CD14-positive monocyte (primary cell): Measurements from ENCODE around the gene RPTOR. TPM values are rescaled to one million over a fixed set of nuclear protein-coding genes. Genes with fewer than 3 reads are reported as not detected.

Experiments
- DNase-seq, 3 donors: peaks; one replicate each; pipeline ENCODE4 v3.0.0-alpha.2; 2011 to 2022
- H2AFZ ChIP-seq: 2 replicates; pipeline ENCODE4 v1.6.0; 2012; ENCODE audit warnings: mild to moderate bottlenecking, low read depth, low read length, inconsistent platforms; ENCODE audit not compliant: insufficient read depth, poor library complexity, severe bottlenecking
- H3K27ac ChIP-seq, 2 donors: 1 replicate in 1 of 2; 2 replicates in 1 of 2; pipeline ENCODE4 v1.5.1; 2012 to 2013; ENCODE audit warnings: low read length in 2 of 2, control low read depth in 1 of 2, inconsistent platforms in 1 of 2, low read depth in 1 of 2, mild to moderate bottlenecking in 1 of 2
- H3K27me3 ChIP-seq, 2 donors: one replicate each; pipeline versions ENCODE4 v1.6.0 to v1.6.1; 2011 to 2013; ENCODE audit warnings: low read length in 2 of 2; ENCODE audit not compliant: control insufficient read depth in 2 of 2, insufficient read depth in 2 of 2
- H3K36me3 ChIP-seq, 2 donors: replicated peaks in 1 of 2; 1 replicate in 1 of 2; 2 replicates in 1 of 2; pipeline versions ENCODE4 v1.5.1 to v1.6.1; 2012 to 2013; ENCODE audit warnings: low read length in 2 of 2, control low read depth in 1 of 2, inconsistent platforms in 1 of 2, mild to moderate bottlenecking in 1 of 2; ENCODE audit not compliant: insufficient read depth in 2 of 2, control insufficient read depth in 1 of 2
- H3K4me1 ChIP-seq, 2 donors: 1 replicate in 1 of 2; 2 replicates in 1 of 2; pipeline versions ENCODE4 v1.5.1 to v1.6.1; 2012 to 2013; ENCODE audit warnings: low read length in 2 of 2, control low read depth in 1 of 2, inconsistent platforms in 1 of 2, mild to moderate bottlenecking in 1 of 2, moderate library complexity in 1 of 2; ENCODE audit not compliant: insufficient read depth in 2 of 2, control insufficient read depth in 1 of 2
- H3K4me2 ChIP-seq: replicated peaks from 2 replicates; pipeline ENCODE3; 2012; ENCODE audit warnings: low read length, moderate library complexity, mild to moderate bottlenecking; ENCODE audit not compliant: poor library complexity, severe bottlenecking; ENCODE audit errors: extremely low read depth
- H3K4me3 ChIP-seq, 3 experiments: fragments of 200-600 bp in 1 of 3; sonication (generic) in 1 of 3; replicated peaks in 1 of 3; 1 replicate in 2 of 3; 2 replicates in 1 of 3; pipeline ENCODE4 v1.5.1; 2011 to 2013; ENCODE audit warnings: low read length in 3 of 3, mild to moderate bottlenecking in 3 of 3, control low read depth in 2 of 3, low read depth in 2 of 3, inconsistent platforms in 1 of 3, moderate library complexity in 1 of 3
- H3K79me2 ChIP-seq: 2 replicates; pipeline ENCODE4 v1.6.0; 2012; ENCODE audit warnings: mild to moderate bottlenecking, control low read depth, inconsistent platforms, low read length, moderate library complexity; ENCODE audit not compliant: insufficient read depth
- H3K9ac ChIP-seq: 2 replicates; pipeline ENCODE4 v1.6.0; 2017; ENCODE audit warnings: low read length, mild to moderate bottlenecking; ENCODE audit not compliant: insufficient read depth, poor library complexity, severe bottlenecking
- H3K9me3 ChIP-seq, 2 donors: replicated peaks in 1 of 2; 1 replicate in 1 of 2; 2 replicates in 1 of 2; pipeline versions ENCODE4 v1.5.1 to v1.6.1; 2012 to 2013; ENCODE audit warnings: low read length in 2 of 2, control low read depth in 1 of 2; ENCODE audit not compliant: control insufficient read depth in 1 of 2, insufficient read depth in 1 of 2
- H4K20me1 ChIP-seq: 2 replicates; pipeline ENCODE4 v1.6.0; 2012; ENCODE audit warnings: mild to moderate bottlenecking, low read length, control low read depth, moderate library complexity; ENCODE audit not compliant: insufficient read depth
- H3K27ac Mint-ChIP-seq, 7 donors: one replicate each; pipeline ENCODE4 v1.8.0; 2020; ENCODE audit warnings: mild to moderate bottlenecking in 7 of 7, mixed read lengths in 7 of 7, moderate library complexity in 6 of 7, inconsistent platforms in 2 of 7
- H3K27me3 Mint-ChIP-seq, 3 donors: one replicate each; pipeline ENCODE4 v1.8.0; 2021 to 2022; ENCODE audit warnings: low read depth in 3 of 3, mild to moderate bottlenecking in 3 of 3, mixed read lengths in 3 of 3, moderate library complexity in 3 of 3, inconsistent platforms in 1 of 3
- H3K36me3 Mint-ChIP-seq, 2 donors: one replicate each; pipeline ENCODE4 v1.8.0; 2020; ENCODE audit warnings: mixed read lengths in 2 of 2, inconsistent platforms in 1 of 2, mild to moderate bottlenecking in 1 of 2
- H3K4me1 Mint-ChIP-seq: one replicate; pipeline ENCODE4 v1.8.0; 2020; ENCODE audit warnings: mild to moderate bottlenecking, mixed read lengths
- H3K4me3 Mint-ChIP-seq, 2 donors: one replicate each; pipeline ENCODE4 v1.8.0; 2020; ENCODE audit warnings: mild to moderate bottlenecking in 2 of 2, mixed read lengths in 2 of 2, moderate library complexity in 1 of 2
- H3K9me3 Mint-ChIP-seq, 7 donors: one replicate each; pipeline ENCODE4 v1.8.0; 2020 to 2022; ENCODE audit warnings: mixed read lengths in 7 of 7, mild to moderate bottlenecking in 6 of 7, moderate library complexity in 6 of 7, inconsistent platforms in 2 of 7
- CTCF ChIP-seq: fragments of 200-600 bp; IDR thresholded peaks from one replicate; pipeline ENCODE4 v1.8.0; 2022; ENCODE audit warnings: antibody characterized with exemption, mild to moderate bottlenecking
- WGBS: methylation state at CpG from one replicate; pipeline ENCODE4 v1.1.5; 2013; ENCODE audit warnings: missing lambda C conversion rate; ENCODE audit not compliant: insufficient coverage; 5-methylcytosine and 5-hydroxymethylcytosine counted together
- intact Hi-C, 2 donors: fragments of 100-400 bp; cut with micrococcal nuclease; formaldehyde crosslinking; loops; one replicate each; pipeline versions ENCODE4 v1.15.0 to v1.15.1; 2023
- polyA plus RNA-seq, 3 donors: library from polyadenylated mRNA; depleted of rRNA in 1 of 3; unstranded in 2 of 3; stranded (reverse) in 1 of 3; fragments of 300-500 nt in 2 of 3; fragments of >200 nt in 1 of 3; fragmentation: Illumina TruSeq in 2 of 3; gene quantifications; 1 replicate in 2 of 3; 2 replicates in 1 of 3; pipeline ENCODE4 v1.2.3, GENCODE V29; 2012 to 2021

RPTOR gene
- polyA plus RNA-seq, 3 donors = 1.1 to 8.7 (median 2.6) TPM

- Histone ChIP-seq H3K4me3 (no peak overlapping the region), H3K4me1 (no peaks in the 10 kb centered on the region), H3K79me2 (no peaks in the 10 kb centered on the region), H3K9ac (no peak overlapping the region), H4K20me1 (peaks cover 24% of the 10 kb centered on the region), H3K27me3 (no peaks in the 10 kb centered on the region), H3K36me3 (peaks cover 0 to 23% of the 10 kb centered on the region in 2 donors), H3K4me2 (no peak overlapping the region), H2AFZ (no peak overlapping the region), H3K9me3 (no peaks in the 10 kb centered on the region), H3K27ac (no peak overlapping the region)
- DNase-seq = no peak
- 100% methylated on average over 4 of the region's 13 CpGs for WGBS
- no peak for TF ChIP-seq CTCF
- Mint-ChIP-seq H3K9me3 (no peaks in the 10 kb centered on the region), H3K4me1 (peaks cover 7% of the 10 kb centered on the region), H3K36me3 (peaks cover 21 to 39% of the 10 kb centered on the region in 2 donors), H3K27ac (no peak overlapping the region), H3K4me3 (no peak overlapping the region), H3K27me3 (peaks cover 0 to 2% (median 0%) of the 10 kb centered on the region in 3 donors)
- intact Hi-C loops = no loop called here
These were observed 84.8 kb downstream of the RPTOR start for GRCh38 chr17:80629298-80630028.

- DNase-seq = no peak
- no peak overlapping the region for H3K27ac ChIP-seq
- H3K27me3 ChIP-seq = no peaks in the 10 kb centered on the region
- no peak overlapping the region for H3K4me3 ChIP-seq
- peaks cover 32% of the 10 kb centered on the region for H4K20me1 ChIP-seq
- H3K9me3 ChIP-seq = no peaks in the 10 kb centered on the region
- Mint-ChIP-seq H3K27ac (peak overlapping the region in 1 of 7 donors; percentile 13), H3K4me1 (peaks cover 7% of the 10 kb centered on the region), H3K36me3 (peaks cover 19 to 31% of the 10 kb centered on the region in 2 donors), H3K27me3 (peaks cover 0 to 4% (median 1%) of the 10 kb centered on the region in 3 donors), H3K4me3 (no peak overlapping the region), H3K9me3 (no peaks in the 10 kb centered on the region)
- H3K36me3 ChIP-seq = peaks cover 0 to 20% of the 10 kb centered on the region in 2 donors
- H2AFZ ChIP-seq = no peak overlapping the region
- no peak for TF ChIP-seq CTCF
- no peak overlapping the region for H3K4me2 ChIP-seq
- H3K79me2 ChIP-seq = peaks cover 4% of the 10 kb centered on the region
- no peak overlapping the region for H3K9ac ChIP-seq
- WGBS = 88% methylated on average over 3 of the region's 9 CpGs
- intact Hi-C loops = no loop called here
- H3K4me1 ChIP-seq = no peaks in the 10 kb centered on the region
These were observed 86.0 kb downstream of the RPTOR start for GRCh38 chr17:80630560-80631120.
